Measurements from ENCODE around the gene RPL31.

Gene RPL31

DNA sequence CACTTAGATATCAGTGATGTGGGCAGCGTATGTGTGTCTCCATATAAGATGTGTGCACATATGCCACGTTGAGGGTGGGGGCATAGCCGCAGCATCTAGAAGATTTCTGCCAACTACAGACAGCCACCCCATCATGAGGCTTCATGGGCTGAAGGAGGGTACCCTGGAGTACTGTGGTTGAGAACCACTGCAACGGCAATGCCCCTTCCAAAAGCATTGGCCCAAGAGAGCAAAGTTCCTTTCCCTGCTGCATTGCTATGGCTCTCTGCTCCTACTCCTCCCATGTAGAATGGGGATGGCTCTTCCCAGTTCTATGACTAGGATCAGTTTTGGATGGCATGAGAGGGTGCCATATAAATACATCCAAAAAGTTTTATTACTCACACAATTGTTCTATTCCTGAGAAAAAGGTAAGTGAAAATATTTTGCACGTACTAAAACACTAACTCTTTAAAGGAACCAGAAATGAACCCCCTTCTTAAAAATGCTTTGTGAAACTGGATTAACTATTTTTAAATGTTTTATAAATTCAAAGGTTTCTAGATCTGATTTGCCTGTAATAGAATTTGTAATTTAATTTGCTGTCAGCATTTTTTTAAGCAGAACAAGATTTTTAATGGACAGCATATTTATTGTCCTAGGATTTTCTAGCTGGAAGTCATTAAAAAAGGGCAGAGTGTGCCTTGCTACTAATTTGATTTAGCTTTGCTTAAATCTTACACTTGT is 4.4 kb upstream of the RPL31 start:
- H3K27me3 Mint-ChIP-seq: no peaks in the 10 kb centered on the region
- no peaks in the 10 kb centered on the region for H3K9me3 Mint-ChIP-seq (ENCODE audit: low read depth)
- peaks cover 2% of the 10 kb centered on the region for H3K36me3 Mint-ChIP-seq
- no peak overlapping the region for H3K4me3 Mint-ChIP-seq
- H3K27ac Mint-ChIP-seq: no peak overlapping the region
- H3K4me1 Mint-ChIP-seq (ENCODE audit: low read depth): peaks cover 10% of the 10 kb centered on the region

DNA sequence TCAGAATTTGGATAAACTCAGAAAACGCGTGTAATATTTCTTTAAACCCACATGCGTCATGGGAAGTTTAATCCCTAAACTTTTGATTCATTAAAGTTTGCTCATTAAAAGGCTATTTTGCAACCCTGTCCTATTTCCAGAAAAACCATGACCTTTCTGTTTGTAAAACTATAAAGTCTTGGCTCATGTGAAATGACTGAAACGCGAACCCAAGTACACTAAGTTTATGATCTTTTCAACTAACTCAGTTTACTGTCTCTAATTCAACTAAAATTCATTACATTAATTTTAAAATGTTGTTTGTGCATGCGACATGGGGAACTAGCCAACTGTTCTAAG is 3.9 kb upstream of the RPL31 start:
- Mint-ChIP-seq H3K4me1 (ENCODE audit: low read depth) (peaks cover 10% of the 10 kb centered on the region), H3K27me3 (no peaks in the 10 kb centered on the region), H3K4me3 (no peak overlapping the region), H3K9me3 (ENCODE audit: low read depth) (no peaks in the 10 kb centered on the region), H3K36me3 (peaks cover 7% of the 10 kb centered on the region), H3K27ac (no peak overlapping the region)

DNA sequence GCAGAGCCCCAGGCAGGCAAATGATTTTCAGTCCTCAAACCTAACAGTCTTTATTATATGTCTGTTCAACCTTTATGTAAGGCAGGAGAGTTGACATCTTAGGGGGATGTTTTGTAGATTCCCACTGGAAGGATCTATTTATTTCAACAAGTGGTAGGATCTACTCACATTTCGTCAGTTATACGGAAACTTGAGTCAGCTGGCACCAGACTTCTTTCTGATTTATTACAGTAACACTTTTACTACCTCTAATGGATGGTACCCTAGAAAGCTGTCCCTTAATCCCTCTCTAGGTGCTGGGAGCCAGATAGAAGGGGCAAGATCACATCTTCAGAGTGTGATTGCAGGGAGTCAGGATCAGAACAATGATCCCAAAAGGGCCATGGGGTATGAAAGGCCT is 2.1 kb upstream of the RPL31 start:
- Mint-ChIP-seq H3K27ac (no peak overlapping the region), H3K9me3 (ENCODE audit: low read depth) (no peaks in the 10 kb centered on the region), H3K4me3 (no peak overlapping the region), H3K36me3 (peaks cover 25% of the 10 kb centered on the region), H3K4me1 (ENCODE audit: low read depth) (peaks cover 27% of the 10 kb centered on the region), H3K27me3 (no peaks in the 10 kb centered on the region)

GRCh38 chr2:101002562-101003277 is 631 bp downstream of the RPL31 start:
- peaks cover 35% of the 10 kb centered on the region for H3K36me3 Mint-ChIP-seq
- H3K4me1 Mint-ChIP-seq (ENCODE audit: low read depth): peaks cover 51% of the 10 kb centered on the region
- H3K4me3 Mint-ChIP-seq: peak overlapping the region; percentile 99
- no peaks in the 10 kb centered on the region for H3K9me3 Mint-ChIP-seq (ENCODE audit: low read depth)
- H3K27ac Mint-ChIP-seq: peak overlapping the region; percentile 98
- H3K27me3 Mint-ChIP-seq: no peaks in the 10 kb centered on the region

- no peaks in the 10 kb centered on the region for H3K27me3 Mint-ChIP-seq
- no peaks in the 10 kb centered on the region for H3K9me3 Mint-ChIP-seq (ENCODE audit: low read depth)
- H3K4me3 Mint-ChIP-seq: peak overlapping the region; percentile 99
- peaks cover 51% of the 10 kb centered on the region for H3K4me1 Mint-ChIP-seq (ENCODE audit: low read depth)
- H3K36me3 Mint-ChIP-seq: peaks cover 35% of the 10 kb centered on the region
- H3K27ac Mint-ChIP-seq: peak overlapping the region; percentile 98
Measured at GRCh38 chr2:101003278-101003775, 1.2 kb downstream of the RPL31 start.

GRCh38 chr2:101004620-101005325 is 2.7 kb downstream of the RPL31 start:
- peaks cover 54% of the 10 kb centered on the region for H3K4me1 Mint-ChIP-seq (ENCODE audit: low read depth)
- no peaks in the 10 kb centered on the region for H3K27me3 Mint-ChIP-seq
- peak overlapping the region; percentile 99 for H3K4me3 Mint-ChIP-seq
- H3K9me3 Mint-ChIP-seq (ENCODE audit: low read depth): no peaks in the 10 kb centered on the region
- H3K36me3 Mint-ChIP-seq: peaks cover 35% of the 10 kb centered on the region
- H3K27ac Mint-ChIP-seq: peak overlapping the region; percentile 98

GRCh38 chr2:101006065-101006715 is 4.1 kb downstream of the RPL31 start:
- H3K27ac Mint-ChIP-seq: peak overlapping the region; percentile 98
- H3K4me3 Mint-ChIP-seq: peak overlapping the region; percentile 99
- H3K36me3 Mint-ChIP-seq: peaks cover 35% of the 10 kb centered on the region
- H3K9me3 Mint-ChIP-seq (ENCODE audit: low read depth): no peaks in the 10 kb centered on the region
- H3K27me3 Mint-ChIP-seq: no peaks in the 10 kb centered on the region
- peaks cover 53% of the 10 kb centered on the region for H3K4me1 Mint-ChIP-seq (ENCODE audit: low read depth)

GRCh38 chr2:101007415-101008345 is 5.6 kb downstream of the RPL31 start:
- Mint-ChIP-seq H3K4me3 (peak overlapping the region; percentile 48), H3K4me1 (ENCODE audit: low read depth) (peaks cover 55% of the 10 kb centered on the region), H3K9me3 (ENCODE audit: low read depth) (no peaks in the 10 kb centered on the region)

DNA sequence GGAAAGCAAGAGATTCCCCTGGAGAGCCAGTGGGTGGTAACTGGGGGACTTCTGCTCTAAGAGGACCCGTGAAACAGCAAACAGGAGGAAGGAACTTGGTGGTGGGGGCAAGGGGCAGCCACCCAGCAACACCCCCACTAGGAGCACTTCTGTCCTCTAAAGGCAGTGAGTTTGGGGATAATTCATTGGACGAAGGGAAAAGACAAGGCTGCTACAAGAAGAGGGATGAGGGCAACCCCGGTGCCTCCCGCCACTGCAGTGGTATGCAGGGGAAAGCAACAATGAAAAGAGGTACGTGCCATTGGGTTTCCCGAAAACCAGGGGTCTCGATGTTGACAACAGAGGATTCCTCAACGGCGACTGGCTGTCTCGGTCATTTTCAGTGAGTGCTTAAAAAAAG is 9.1 kb downstream of the RPL31 start:
- Mint-ChIP-seq H3K4me3 (no peak overlapping the region), H3K9me3 (ENCODE audit: low read depth) (no peaks in the 10 kb centered on the region), H3K4me1 (ENCODE audit: low read depth) (peaks cover 27% of the 10 kb centered on the region), H3K36me3 (peaks cover 6% of the 10 kb centered on the region), H3K27ac (peak overlapping the region; percentile 28), H3K27me3 (no peaks in the 10 kb centered on the region)

More at GRCh38 chr2:101007415-101008345, 5.6 kb downstream of the RPL31 start:
- H3K27me3 Mint-ChIP-seq: no peaks in the 10 kb centered on the region
- peak overlapping the region; percentile 24 for H3K27ac Mint-ChIP-seq
- H3K36me3 Mint-ChIP-seq: peaks cover 33% of the 10 kb centered on the region

DNA sequence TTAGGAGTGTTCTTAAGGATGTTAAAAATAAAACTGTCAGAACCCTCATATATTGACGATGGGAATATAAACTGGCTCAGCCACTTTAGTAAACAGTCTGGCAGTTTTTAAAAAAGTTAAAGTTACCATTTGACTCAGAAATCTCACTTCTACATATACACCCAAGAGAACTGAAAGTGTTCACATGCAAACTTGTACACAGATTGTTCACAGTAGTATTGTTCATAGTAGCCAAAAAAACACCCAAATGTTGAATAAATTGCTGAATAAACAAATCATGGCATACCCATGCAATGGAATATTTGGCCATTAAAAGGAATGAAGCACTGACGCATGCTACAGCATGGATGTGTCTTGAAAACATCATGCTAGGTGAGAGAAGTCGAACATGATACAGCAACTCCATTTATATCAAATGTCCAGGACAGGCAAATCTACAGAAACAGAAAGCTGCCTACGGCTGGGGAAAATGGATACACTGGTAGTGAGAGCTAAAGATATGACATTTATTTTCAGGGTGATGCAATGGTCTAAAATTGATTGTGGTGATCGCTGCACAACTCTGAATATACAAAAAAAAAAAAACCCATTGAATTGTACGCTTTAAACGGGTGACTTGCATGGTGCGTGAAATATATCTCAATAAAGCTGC is 10.1 kb downstream of the RPL31 start:
- Mint-ChIP-seq H3K4me1 (ENCODE audit: low read depth) (peaks cover 19% of the 10 kb centered on the region), H3K9me3 (ENCODE audit: low read depth) (no peaks in the 10 kb centered on the region), H3K27me3 (no peaks in the 10 kb centered on the region), H3K36me3 (peaks cover 3% of the 10 kb centered on the region), H3K4me3 (no peak overlapping the region), H3K27ac (peak overlapping the region; percentile 31)

GRCh38 chr2:101012706-101013181 is 10.7 kb downstream of the RPL31 start:
- no peaks in the 10 kb centered on the region for H3K27me3 Mint-ChIP-seq
- H3K4me1 Mint-ChIP-seq (ENCODE audit: low read depth): peaks cover 14% of the 10 kb centered on the region
- peaks cover 3% of the 10 kb centered on the region for H3K36me3 Mint-ChIP-seq
- H3K4me3 Mint-ChIP-seq: no peak overlapping the region
- H3K9me3 Mint-ChIP-seq (ENCODE audit: low read depth): no peaks in the 10 kb centered on the region
- H3K27ac Mint-ChIP-seq: no peak overlapping the region

DNA sequence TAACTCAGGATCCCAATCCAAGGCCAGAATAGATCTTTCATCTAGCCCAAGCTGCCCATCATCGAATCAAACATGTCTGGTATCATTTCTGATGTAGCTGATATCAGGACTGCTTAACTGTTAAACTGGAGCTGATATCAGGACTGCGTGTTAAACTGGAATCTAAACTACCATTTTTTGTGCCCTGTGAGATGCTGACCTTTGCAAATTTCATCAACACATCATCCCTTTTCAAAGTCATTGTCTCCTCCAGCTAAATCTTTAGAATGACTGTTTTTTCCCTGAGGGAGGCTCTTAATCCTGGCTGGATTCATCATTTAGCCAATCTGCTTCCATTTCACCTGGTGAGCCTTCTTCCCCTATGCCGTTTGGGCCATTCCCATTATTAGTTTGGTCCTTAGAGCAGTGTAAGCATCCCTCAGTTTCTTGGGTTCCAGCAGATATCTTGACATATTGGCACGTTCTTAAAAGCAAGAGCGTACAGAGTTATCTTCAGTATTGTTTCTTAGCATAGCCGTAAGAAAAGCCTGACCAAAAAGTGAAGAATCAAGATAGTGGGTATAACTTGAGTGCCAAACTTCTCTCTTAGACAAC is 12.3 kb downstream of the RPL31 start:
- Mint-ChIP-seq H3K27me3 (no peaks in the 10 kb centered on the region), H3K36me3 (peaks cover 3% of the 10 kb centered on the region), H3K27ac (no peak overlapping the region)

DNA sequence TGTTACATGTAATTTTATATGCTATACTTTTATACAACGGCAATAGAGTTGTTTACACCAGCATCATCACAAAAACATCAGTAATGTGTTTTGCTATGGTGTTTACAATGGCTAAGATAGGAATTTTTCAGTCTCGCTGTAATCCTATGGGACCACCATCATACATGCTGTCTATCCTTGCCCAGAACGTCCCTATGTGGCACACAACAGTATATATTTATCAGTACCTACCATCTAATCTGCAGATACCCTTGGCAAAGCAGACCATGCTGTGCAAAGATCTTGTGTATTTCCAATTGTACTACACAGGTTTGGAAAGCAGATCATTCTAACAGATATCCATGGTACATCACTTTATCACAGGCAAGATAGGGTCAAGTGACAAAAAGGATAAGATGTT is 15.3 kb downstream of the RPL31 start:
- no peaks in the 10 kb centered on the region for H3K27me3 Mint-ChIP-seq
- H3K27ac Mint-ChIP-seq: no peak overlapping the region
- H3K4me3 Mint-ChIP-seq: no peak overlapping the region
- H3K36me3 Mint-ChIP-seq: peaks cover 3% of the 10 kb centered on the region
- H3K4me1 Mint-ChIP-seq (ENCODE audit: low read depth): peaks cover 3% of the 10 kb centered on the region
- H3K9me3 Mint-ChIP-seq (ENCODE audit: low read depth): no peaks in the 10 kb centered on the region

More for the DNA sequence above, 12.3 kb downstream of the RPL31 start:
- H3K4me1 Mint-ChIP-seq (ENCODE audit: low read depth): peaks cover 11% of the 10 kb centered on the region
- no peak overlapping the region for H3K4me3 Mint-ChIP-seq
- no peaks in the 10 kb centered on the region for H3K9me3 Mint-ChIP-seq (ENCODE audit: low read depth)
